ENCODE measurements around the gene NAGPA.

DNA sequence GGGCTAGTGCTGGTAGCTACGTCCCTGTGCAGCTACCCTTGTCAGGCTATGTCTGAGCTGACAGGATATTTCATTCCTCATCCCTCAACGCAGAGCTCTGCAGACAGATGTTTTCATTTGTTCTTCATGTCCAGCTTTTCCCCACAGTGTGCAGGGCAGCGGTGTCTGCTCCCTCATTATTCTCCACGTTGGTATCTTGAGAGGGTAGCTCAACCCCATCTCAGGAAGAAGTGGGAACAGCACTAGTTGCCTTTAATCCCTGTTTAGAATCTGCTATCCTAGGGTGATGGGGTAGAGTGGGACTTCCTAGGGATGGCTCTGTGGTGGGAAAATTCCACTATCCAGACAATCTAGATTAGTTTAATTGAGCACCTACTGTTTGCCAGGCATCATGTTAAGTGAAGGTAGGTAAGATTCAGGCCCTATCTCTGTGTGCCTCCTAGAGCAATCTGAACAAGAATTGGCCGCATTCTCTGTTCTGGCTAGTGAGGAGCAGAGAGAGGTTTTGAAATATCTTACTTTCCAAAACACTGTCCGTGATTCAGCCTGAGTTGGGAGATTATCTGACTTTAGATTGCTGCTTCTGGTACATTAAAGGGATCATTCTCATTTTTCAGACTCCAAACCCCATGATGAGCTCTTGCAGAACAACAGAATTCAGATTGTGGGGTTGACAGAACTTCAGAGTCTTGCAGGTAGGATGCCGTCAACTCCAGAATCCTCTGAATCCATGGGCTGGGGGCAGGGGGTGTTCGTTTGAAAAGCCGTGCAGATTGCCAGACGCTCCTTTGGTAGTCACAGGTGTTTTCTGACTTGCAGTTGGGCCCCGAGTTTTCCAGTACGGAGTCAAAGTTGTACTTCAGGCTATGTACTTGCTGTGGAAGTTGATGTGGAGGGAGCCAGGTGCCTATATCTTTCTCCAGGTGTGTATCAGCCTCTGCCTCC, 38.9 kb upstream of the NAGPA start:
- no peak for TF ChIP-seq ZNF384 (IDR thresholded peaks at IDR 0.05)
- TF ChIP-seq LEF1 (IDR thresholded peaks at IDR 0.05; ENCODE audit: borderline replicate concordance), result no peak
- no peak for TF ChIP-seq NFRKB (IDR thresholded peaks at IDR 0.05)
- TF ChIP-seq L3MBTL2 (conservative IDR thresholded peaks at IDR 0.05), result no peak
- no peak for TF ChIP-seq ELF4 (IDR thresholded peaks at IDR 0.05)
- no peak for TF ChIP-seq SUZ12 (IDR thresholded peaks at IDR 0.05)
- no peak for TF ChIP-seq TARDBP (IDR thresholded peaks at IDR 0.05)
- TF ChIP-seq FOXA1 (IDR thresholded peaks at IDR 0.05), result no peak
- no peak for TF ChIP-seq FOXK2 (IDR thresholded peaks at IDR 0.05)
- TF ChIP-seq SP1 (IDR thresholded peaks at IDR 0.05), result no peak
- no peak for TF ChIP-seq FOXM1 (IDR thresholded peaks at IDR 0.05; ENCODE audit: borderline replicate concordance)
- TF ChIP-seq BHLHE40 (IDR thresholded peaks at IDR 0.05; ENCODE audit: borderline replicate concordance), result no peak
- TF ChIP-seq, protein P1, sequence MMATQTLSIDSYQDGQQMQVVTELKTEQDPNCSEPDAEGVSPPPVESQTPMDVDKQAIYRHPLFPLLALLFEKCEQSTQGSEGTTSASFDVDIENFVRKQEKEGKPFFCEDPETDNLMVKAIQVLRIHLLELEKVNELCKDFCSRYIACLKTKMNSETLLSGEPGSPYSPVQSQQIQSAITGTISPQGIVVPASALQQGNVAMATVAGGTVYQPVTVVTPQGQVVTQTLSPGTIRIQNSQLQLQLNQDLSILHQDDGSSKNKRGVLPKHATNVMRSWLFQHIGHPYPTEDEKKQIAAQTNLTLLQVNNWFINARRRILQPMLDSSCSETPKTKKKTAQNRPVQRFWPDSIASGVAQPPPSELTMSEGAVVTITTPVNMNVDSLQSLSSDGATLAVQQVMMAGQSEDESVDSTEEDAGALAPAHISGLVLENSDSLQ (IDR thresholded peaks at IDR 0.05), result no peak
- no peak for TF ChIP-seq ARNT (IDR thresholded peaks at IDR 0.05)
